Loucy (cell line): ENCODE results near the gene RPS6KB2.

Experiments used
- CTCF ChIP-seq: fragments of 200-600 bp; sonication (generic); conservative IDR thresholded peaks from 2 replicates; pipeline ENCODE4 v1.5.1; 2014; ENCODE audit warnings: mild to moderate bottlenecking, antibody characterized with exemption, low read length
- EZH2phosphoT487 ChIP-seq: fragments of 200-600 bp; IDR thresholded peaks from 2 replicates; pipeline ENCODE4 v1.6.1; 2018; ENCODE audit warnings: antibody characterized with exemption, mild to moderate bottlenecking, moderate library complexity, borderline replicate concordance

GRCh38 chr11:67453816-67454732 lies 25.8 kb downstream of the RPS6KB2 start:
- TF ChIP-seq CTCF (no peak), EZH2phosphoT487 (no peak)
